Right atrium auricular region (tissue), 2 donors: ENCODE measurements around the gene JMJD7. TPM values are rescaled to one million over a fixed set of nuclear protein-coding genes. Genes with fewer than 3 reads are reported as not detected.

ENCODE experiments used
- DNase-seq: peaks from one replicate; pipeline ENCODE4 v3.0.0-alpha.2; 2019; ENCODE audit warnings: low spot score
- H3K27ac ChIP-seq, 2 donors: fragments of 200-600 bp; sonication (generic); 1 replicate in 1 of 2; 2 replicates in 1 of 2; pipeline ENCODE4 v1.5.1; 2016 to 2019
- H3K27me3 ChIP-seq, 2 donors: fragments of 200-600 bp; sonication (generic); one replicate each; pipeline versions ENCODE4 v1.5.1 to v1.6.0; 2017 to 2019
- H3K36me3 ChIP-seq: fragments of 200-600 bp; sonication (generic); one replicate; pipeline ENCODE4 v1.5.1; 2016
- H3K4me1 ChIP-seq, 2 donors: fragments of 200-600 bp; sonication (generic); one replicate each; pipeline versions ENCODE4 v1.5.1 to v1.6.0; 2017 to 2019
- H3K4me3 ChIP-seq, 2 donors: fragments of 200-600 bp; sonication (generic); 1 replicate in 1 of 2; 2 replicates in 1 of 2; pipeline ENCODE4 v1.5.1; 2017 to 2019; ENCODE audit warnings: mild to moderate bottlenecking in 1 of 2, moderate library complexity in 1 of 2
- H3K9me3 ChIP-seq, 2 donors: fragments of 200-600 bp; sonication (generic); one replicate each; pipeline ENCODE4 v1.5.1; 2019
- total RNA-seq, 2 donors: library from RNA; depleted of rRNA; stranded (reverse); fragments of >200 nt; gene quantifications; one replicate each; pipeline ENCODE4 v1.1.0, GENCODE V29; 2016
- TF ChIP-seq, protein P1 (sequence below), 2 donors: fragments of 200-600 bp; sonication (generic); IDR thresholded peaks; one replicate each; pipeline ENCODE4 v1.5.1; 2019; ENCODE audit warnings: antibody characterized with exemption in 2 of 2

Gene JMJD7
- total RNA-seq, 2 donors from 2014 or later = 6.4 to 11.7 TPM

DNA sequence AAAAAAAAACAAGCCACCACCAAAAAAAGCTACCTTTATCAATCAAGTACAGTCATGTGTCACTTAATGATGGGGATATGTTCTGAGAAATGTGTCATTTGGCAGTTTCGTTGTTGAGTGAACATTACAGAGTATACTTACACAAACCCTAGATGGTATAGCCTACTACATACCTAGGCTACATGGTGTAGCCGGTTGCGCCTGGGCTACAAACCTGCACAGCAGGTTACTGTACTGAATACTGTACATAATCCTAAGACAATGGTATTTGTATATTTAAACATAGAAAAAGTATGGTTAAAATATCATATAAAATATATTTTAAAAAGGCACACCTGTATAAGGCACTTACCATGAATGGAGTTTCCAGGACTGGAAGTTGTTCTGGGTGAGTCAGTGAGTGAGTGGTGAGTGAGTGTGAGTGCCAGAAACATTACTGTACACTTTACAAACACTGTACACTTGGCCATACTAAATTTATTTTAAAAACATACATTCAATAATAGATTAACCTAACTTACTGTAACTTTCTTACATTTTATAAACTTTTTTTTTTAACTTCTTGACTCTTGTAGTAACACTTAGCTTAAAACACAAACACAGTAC is 25.9 kb upstream of the JMJD7 start:
- TF ChIP-seq, protein P1, sequence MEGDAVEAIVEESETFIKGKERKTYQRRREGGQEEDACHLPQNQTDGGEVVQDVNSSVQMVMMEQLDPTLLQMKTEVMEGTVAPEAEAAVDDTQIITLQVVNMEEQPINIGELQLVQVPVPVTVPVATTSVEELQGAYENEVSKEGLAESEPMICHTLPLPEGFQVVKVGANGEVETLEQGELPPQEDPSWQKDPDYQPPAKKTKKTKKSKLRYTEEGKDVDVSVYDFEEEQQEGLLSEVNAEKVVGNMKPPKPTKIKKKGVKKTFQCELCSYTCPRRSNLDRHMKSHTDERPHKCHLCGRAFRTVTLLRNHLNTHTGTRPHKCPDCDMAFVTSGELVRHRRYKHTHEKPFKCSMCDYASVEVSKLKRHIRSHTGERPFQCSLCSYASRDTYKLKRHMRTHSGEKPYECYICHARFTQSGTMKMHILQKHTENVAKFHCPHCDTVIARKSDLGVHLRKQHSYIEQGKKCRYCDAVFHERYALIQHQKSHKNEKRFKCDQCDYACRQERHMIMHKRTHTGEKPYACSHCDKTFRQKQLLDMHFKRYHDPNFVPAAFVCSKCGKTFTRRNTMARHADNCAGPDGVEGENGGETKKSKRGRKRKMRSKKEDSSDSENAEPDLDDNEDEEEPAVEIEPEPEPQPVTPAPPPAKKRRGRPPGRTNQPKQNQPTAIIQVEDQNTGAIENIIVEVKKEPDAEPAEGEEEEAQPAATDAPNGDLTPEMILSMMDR (IDR thresholded peaks at IDR 0.05) = no peak
- no peaks in the 10 kb centered on the region for H3K27me3 ChIP-seq
- H3K4me1 ChIP-seq = peaks cover 0 to 31% of the 10 kb centered on the region in 2 donors
- no peak overlapping the region for H3K4me3 ChIP-seq
- H3K27ac ChIP-seq = no peak overlapping the region
- H3K36me3 ChIP-seq = peaks cover 4% of the 10 kb centered on the region
- no peak for DNase-seq
- H3K9me3 ChIP-seq = no peaks in the 10 kb centered on the region

DNA sequence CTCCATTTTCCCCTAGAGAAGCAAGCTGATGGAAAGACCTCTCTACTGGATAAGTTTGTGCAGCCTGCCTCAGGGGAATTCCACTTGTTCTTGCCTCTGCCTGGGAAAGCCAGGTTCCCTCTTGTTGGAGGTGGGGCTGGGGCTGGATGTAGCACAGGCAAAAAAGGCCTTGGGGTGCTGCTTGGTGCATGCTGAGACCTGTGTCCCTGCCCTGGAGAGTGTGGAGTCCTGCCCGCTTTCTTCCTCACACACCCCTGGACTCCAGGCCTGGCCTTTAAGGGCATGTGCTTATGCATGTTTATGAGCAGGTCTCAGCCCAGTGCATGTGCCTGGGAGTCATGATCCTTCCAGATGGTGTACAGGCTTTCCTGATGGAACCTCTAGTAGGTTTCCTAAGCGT is 23.5 kb upstream of the JMJD7 start:
- Histone ChIP-seq H3K27ac (no peak overlapping the region), H3K36me3 (peaks cover 4% of the 10 kb centered on the region), H3K4me1 (peaks cover 0 to 23% of the 10 kb centered on the region in 2 donors), H3K9me3 (no peaks in the 10 kb centered on the region), H3K27me3 (no peaks in the 10 kb centered on the region), H3K4me3 (no peak overlapping the region)
- TF ChIP-seq, protein P1 (IDR thresholded peaks at IDR 0.05) = no peak
- DNase-seq = no peak

DNA sequence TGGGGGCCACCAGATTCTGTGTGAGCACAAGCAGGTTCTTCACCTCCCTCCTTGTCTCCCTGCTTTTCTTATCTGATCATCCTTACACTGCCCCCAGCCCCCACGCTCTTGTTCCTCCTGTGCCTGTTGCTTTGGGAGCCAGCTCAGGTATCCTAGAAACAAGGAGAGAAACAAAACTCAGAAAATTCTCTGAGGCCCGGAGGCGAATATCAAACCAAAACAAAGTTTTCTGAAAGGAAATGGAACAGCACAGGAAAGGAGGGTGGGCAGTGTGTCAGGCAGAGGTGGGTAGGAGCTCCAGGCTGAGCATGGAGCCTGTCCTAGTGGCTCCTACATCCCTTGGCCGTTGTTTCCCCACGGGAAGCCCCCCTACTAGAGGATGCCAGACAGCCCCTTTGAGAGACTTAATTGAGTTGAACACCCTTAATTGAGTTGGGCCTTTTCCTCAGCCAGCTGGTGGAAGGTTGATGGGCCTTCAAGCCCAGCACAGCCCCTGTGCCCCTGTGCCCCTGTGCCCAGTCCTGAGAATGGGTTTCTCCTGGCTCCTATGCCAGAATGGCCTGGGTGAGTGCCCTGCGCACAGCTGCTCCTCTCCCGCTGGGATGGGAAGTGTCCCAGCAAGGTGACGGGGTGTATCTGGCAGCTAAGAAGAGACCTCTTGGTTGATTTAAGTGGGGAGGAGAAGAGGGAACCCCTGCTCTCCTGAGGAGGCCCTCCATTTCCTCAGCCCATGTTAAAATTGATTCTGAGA is 22.8 kb upstream of the JMJD7 start:
- TF ChIP-seq, protein P1 (IDR thresholded peaks at IDR 0.05) = no peak
- Histone ChIP-seq H3K4me1 (peaks cover 0 to 23% of the 10 kb centered on the region in 2 donors), H3K9me3 (no peaks in the 10 kb centered on the region), H3K4me3 (no peak overlapping the region), H3K27ac (no peak overlapping the region), H3K27me3 (no peaks in the 10 kb centered on the region), H3K36me3 (peaks cover under 1% of the 10 kb centered on the region)
- DNase-seq = no peak

DNA sequence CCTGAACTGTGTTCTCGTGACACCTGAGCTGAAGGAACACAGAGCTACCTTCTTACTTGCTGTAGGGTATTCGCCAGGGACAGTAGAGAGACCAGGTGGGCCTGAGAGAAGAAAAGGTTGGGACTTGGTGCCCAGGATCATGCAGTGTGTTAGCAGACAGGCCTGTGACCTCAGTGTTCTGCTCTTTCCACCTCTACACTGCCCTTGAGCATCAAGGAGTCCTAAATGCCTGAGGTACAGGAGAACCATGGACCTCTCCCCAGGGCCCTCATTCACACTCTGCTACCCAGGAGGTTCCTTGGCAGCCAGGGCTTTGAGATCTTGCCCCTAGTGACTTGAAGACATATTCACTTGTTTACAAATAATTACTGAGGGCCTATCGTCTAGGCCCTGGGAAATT is 22.2 kb upstream of the JMJD7 start:
- TF ChIP-seq, protein P1 (IDR thresholded peaks at IDR 0.05) = no peak
- Histone ChIP-seq H3K27me3 (no peaks in the 10 kb centered on the region), H3K36me3 (no peaks in the 10 kb centered on the region), H3K4me1 (peaks cover 0 to 23% of the 10 kb centered on the region in 2 donors), H3K27ac (no peak overlapping the region), H3K4me3 (no peak overlapping the region), H3K9me3 (no peaks in the 10 kb centered on the region)
- no peak for DNase-seq

DNA sequence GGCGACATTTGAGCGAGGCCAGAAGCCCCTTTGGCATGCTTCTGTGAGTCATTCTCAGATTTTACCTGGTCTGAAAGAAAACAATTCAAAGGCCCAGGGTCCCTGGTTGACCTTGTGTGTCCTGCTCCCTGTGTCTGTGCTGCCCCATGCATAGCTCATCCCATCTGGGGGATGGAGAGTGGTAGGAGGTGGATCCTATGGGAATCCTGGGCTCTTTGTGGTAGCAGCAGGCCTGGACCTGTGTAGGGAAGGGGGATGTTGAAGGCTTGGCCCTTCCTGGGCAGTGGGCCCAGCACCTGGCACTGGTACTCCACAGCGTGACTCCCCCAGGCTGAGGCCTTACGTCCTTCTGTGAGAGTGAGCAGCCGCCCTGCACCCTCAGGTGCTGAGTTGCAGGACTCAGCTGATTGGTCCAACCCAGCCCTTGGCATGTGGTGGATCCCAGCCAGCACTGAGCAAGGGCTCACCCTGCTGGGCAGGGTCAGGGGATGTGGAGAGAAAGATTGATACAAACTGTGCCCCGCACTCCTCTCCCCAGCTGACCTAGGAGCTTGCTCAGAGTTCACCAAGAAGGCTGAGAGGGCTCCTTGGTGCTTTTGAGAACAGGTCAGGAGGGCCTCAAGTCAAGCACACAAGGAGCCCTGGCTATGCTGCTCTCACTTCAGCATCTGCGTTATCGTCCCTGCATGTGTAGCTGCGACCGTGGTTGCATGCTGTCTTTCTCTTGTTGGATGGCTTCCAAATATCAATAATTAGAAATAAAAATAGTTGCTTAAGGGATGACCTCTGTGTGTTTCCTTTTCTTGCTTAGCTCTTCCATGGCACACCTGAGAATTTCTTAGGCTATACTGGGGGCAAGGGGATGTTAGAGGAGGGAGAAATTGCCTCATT is 21.4 kb upstream of the JMJD7 start:
- no peak overlapping the region for H3K27ac ChIP-seq

More for the DNA sequence above, 21.4 kb upstream of the JMJD7 start:
- no peak for DNase-seq
- Histone ChIP-seq H3K4me3 (no peak overlapping the region), H3K27me3 (no peaks in the 10 kb centered on the region), H3K36me3 (no peaks in the 10 kb centered on the region), H3K9me3 (no peaks in the 10 kb centered on the region), H3K4me1 (peaks cover 0 to 23% of the 10 kb centered on the region in 2 donors)
- TF ChIP-seq, protein P1 (IDR thresholded peaks at IDR 0.05) = no peak
